AG08395 (cell line): ENCODE results near the gene MCOLN2.
"Not testable (repeated sequence)": the region's sequence is repeated elsewhere in the genome, so short reads cannot be mapped to it uniquely, and the experiment has no call there.

ENCODE experiments used
- DNase-seq: peaks from one replicate; pipeline ENCODE4 v3.0.0; 2012; ENCODE audit warnings: mixed read lengths, low spot score

MCOLN2 gene

GRCh38 chr1:84940481-84940880 lies 56.4 kb downstream of the MCOLN2 start:
- no peak for DNase-seq

GRCh38 chr1:84939761-84940160 lies 57.2 kb downstream of the MCOLN2 start:
- DNase-seq: no peak

- peak; percentile 17 for DNase-seq
Observed at GRCh38 chr1:84939151-84939550, 57.8 kb downstream of the MCOLN2 start.

GRCh38 chr1:84936116-84936810 lies 60.6 kb downstream of the MCOLN2 start:
- DNase-seq: peak; percentile 75

GRCh38 chr1:84933011-84933611 lies 63.8 kb downstream of the MCOLN2 start:
- DNase-seq: no peak

GRCh38 chr1:84930831-84931230 lies 66.1 kb downstream of the MCOLN2 start:
- DNase-seq: no peak

GRCh38 chr1:84930329-84930728 lies 66.6 kb downstream of the MCOLN2 start:
- no peak for DNase-seq

GRCh38 chr1:84929581-84929980 lies 67.3 kb downstream of the MCOLN2 start:
- DNase-seq: no peak

- no peak for DNase-seq
Observed at GRCh38 chr1:84928979-84929378, 67.9 kb downstream of the MCOLN2 start.

GRCh38 chr1:84923317-84923716 lies 73.6 kb downstream of the MCOLN2 start:
- no peak for DNase-seq

GRCh38 chr1:84920159-84920558 lies 76.8 kb downstream of the MCOLN2 start:
- no peak for DNase-seq

GRCh38 chr1:84919461-84919970 lies 77.4 kb downstream of the MCOLN2 start:
- DNase-seq: no peak

- no peak for DNase-seq
Observed at GRCh38 chr1:84918726-84919336, 78.1 kb downstream of the MCOLN2 start.

- DNase-seq: no peak
Observed at GRCh38 chr1:84916897-84917296, 80.0 kb downstream of the MCOLN2 start.

GRCh38 chr1:84913555-84913892 lies 83.4 kb downstream of the MCOLN2 start:
- DNase-seq: no peak

GRCh38 chr1:84912726-84913554 lies 84.0 kb downstream of the MCOLN2 start:
- no peak for DNase-seq

GRCh38 chr1:84908746-84909464 lies 88.0 kb downstream of the MCOLN2 start:
- DNase-seq: not testable (repeated sequence)

GRCh38 chr1:84907095-84907827 lies 89.7 kb downstream of the MCOLN2 start:
- DNase-seq: no peak

GRCh38 chr1:84902727-84903126 lies 94.2 kb downstream of the MCOLN2 start:
- not testable (repeated sequence) for DNase-seq

- no peak for DNase-seq
Observed at GRCh38 chr1:84899969-84900368, 96.9 kb downstream of the MCOLN2 start.

GRCh38 chr1:84896279-84896678 lies 100.6 kb downstream of the MCOLN2 start:
- DNase-seq: no peak
